Chondrocyte (in vitro differentiated cells): ENCODE measurements around the gene IER5. TPM values are rescaled to one million over a fixed set of nuclear protein-coding genes. Genes with fewer than 3 reads are reported as not detected.

ENCODE experiments used
- DNase-seq: peaks from one replicate; pipeline ENCODE4 v3.0.0; 2021; ENCODE audit warnings: mixed read lengths, low spot score
- H3K27ac Mint-ChIP-seq: one replicate; pipeline ENCODE4 v1.8.0; 2021; ENCODE audit warnings: mild to moderate bottlenecking, moderate library complexity, mixed read lengths; ENCODE audit not compliant: unreplicated experiment
- H3K27me3 Mint-ChIP-seq: 2 replicates; pipeline ENCODE4 v1.8.0; 2021; ENCODE audit warnings: low read depth, mixed read lengths
- H3K36me3 Mint-ChIP-seq: 2 replicates; pipeline ENCODE4 v1.8.0; 2021; ENCODE audit warnings: low read depth, mixed read lengths
- H3K4me1 Mint-ChIP-seq: 2 replicates; pipeline ENCODE4 v1.8.0; 2021; ENCODE audit warnings: low read depth, mild to moderate bottlenecking, mixed read lengths
- H3K4me3 Mint-ChIP-seq: one replicate; pipeline ENCODE4 v1.8.0; 2021; ENCODE audit warnings: mild to moderate bottlenecking, moderate library complexity, mixed read lengths; ENCODE audit not compliant: unreplicated experiment
- H3K9me3 Mint-ChIP-seq: 2 replicates; pipeline ENCODE4 v1.8.0; 2021; ENCODE audit warnings: low read depth, mixed read lengths
- total RNA-seq: library from RNA; stranded (reverse); gene quantifications from 3 replicates; pipeline ENCODE4 v1.2.1, GENCODE V29; 2021
- TF ChIP-seq, protein P1 (sequence below): fragments of 200-600 bp; sonication (generic); IDR thresholded peaks from 2 replicates; pipeline ENCODE4 v1.5.0; 2021; ENCODE audit warnings: antibody characterized with exemption, mild to moderate bottlenecking, moderate library complexity

The IER5 gene
- total RNA-seq, 1 donor from 2014 or later: 15.6 TPM

DNA sequence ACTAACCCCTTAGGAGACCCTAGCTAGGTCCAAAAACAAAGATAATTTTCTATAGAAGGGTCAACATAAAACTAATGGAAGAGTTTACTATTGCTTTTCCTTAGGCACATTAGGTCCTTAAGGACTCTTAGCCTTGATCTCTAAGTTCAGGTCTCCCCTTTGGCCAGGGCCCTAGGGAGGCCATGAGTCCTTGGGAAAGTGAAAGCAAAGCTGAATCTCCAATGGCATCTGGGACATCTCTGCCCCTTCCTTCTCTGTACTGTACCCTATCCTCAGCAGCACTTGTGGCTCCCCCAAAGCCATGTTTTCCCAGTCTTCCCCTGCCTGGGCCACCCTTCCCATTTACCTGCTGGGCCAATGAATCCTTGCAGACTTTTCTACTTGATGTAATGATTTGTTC is 14.3 kb downstream of the IER5 start:
- Mint-ChIP-seq H3K27ac (peak overlapping the region; percentile 60), H3K9me3 (no peaks in the 10 kb centered on the region), H3K27me3 (no peaks in the 10 kb centered on the region), H3K4me1 (peaks cover 74% of the 10 kb centered on the region), H3K36me3 (no peaks in the 10 kb centered on the region), H3K4me3 (no peak overlapping the region)
- DNase-seq: no peak
- TF ChIP-seq, protein P1, sequence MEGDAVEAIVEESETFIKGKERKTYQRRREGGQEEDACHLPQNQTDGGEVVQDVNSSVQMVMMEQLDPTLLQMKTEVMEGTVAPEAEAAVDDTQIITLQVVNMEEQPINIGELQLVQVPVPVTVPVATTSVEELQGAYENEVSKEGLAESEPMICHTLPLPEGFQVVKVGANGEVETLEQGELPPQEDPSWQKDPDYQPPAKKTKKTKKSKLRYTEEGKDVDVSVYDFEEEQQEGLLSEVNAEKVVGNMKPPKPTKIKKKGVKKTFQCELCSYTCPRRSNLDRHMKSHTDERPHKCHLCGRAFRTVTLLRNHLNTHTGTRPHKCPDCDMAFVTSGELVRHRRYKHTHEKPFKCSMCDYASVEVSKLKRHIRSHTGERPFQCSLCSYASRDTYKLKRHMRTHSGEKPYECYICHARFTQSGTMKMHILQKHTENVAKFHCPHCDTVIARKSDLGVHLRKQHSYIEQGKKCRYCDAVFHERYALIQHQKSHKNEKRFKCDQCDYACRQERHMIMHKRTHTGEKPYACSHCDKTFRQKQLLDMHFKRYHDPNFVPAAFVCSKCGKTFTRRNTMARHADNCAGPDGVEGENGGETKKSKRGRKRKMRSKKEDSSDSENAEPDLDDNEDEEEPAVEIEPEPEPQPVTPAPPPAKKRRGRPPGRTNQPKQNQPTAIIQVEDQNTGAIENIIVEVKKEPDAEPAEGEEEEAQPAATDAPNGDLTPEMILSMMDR: no peak

GRCh38 chr1:181103399-181103798 is 14.9 kb downstream of the IER5 start:
- no peak for DNase-seq
- TF ChIP-seq, protein P1: no peak
- no peaks in the 10 kb centered on the region for H3K9me3 Mint-ChIP-seq
- no peak overlapping the region for H3K4me3 Mint-ChIP-seq
- H3K36me3 Mint-ChIP-seq: no peaks in the 10 kb centered on the region
- no peaks in the 10 kb centered on the region for H3K27me3 Mint-ChIP-seq
- H3K4me1 Mint-ChIP-seq: peaks cover 69% of the 10 kb centered on the region
- peak overlapping the region; percentile 89 for H3K27ac Mint-ChIP-seq

- H3K4me3 Mint-ChIP-seq: peak overlapping the region; percentile 81
- H3K27me3 Mint-ChIP-seq: no peaks in the 10 kb centered on the region
- no peaks in the 10 kb centered on the region for H3K9me3 Mint-ChIP-seq
- peak overlapping the region; percentile 89 for H3K27ac Mint-ChIP-seq
- H3K36me3 Mint-ChIP-seq: no peaks in the 10 kb centered on the region
- H3K4me1 Mint-ChIP-seq: peaks cover 63% of the 10 kb centered on the region
- TF ChIP-seq, protein P1: no peak
- DNase-seq: no peak
These were observed 15.7 kb downstream of the IER5 start for GRCh38 chr1:181104042-181104789.

GRCh38 chr1:181104790-181105133 is 16.3 kb downstream of the IER5 start:
- Mint-ChIP-seq H3K27ac (peak overlapping the region; percentile 89), H3K27me3 (no peaks in the 10 kb centered on the region), H3K36me3 (no peaks in the 10 kb centered on the region), H3K9me3 (no peaks in the 10 kb centered on the region), H3K4me3 (peak overlapping the region; percentile 81), H3K4me1 (peaks cover 57% of the 10 kb centered on the region)
- TF ChIP-seq, protein P1: peak; percentile 60
- peak; percentile 92 for DNase-seq

DNA sequence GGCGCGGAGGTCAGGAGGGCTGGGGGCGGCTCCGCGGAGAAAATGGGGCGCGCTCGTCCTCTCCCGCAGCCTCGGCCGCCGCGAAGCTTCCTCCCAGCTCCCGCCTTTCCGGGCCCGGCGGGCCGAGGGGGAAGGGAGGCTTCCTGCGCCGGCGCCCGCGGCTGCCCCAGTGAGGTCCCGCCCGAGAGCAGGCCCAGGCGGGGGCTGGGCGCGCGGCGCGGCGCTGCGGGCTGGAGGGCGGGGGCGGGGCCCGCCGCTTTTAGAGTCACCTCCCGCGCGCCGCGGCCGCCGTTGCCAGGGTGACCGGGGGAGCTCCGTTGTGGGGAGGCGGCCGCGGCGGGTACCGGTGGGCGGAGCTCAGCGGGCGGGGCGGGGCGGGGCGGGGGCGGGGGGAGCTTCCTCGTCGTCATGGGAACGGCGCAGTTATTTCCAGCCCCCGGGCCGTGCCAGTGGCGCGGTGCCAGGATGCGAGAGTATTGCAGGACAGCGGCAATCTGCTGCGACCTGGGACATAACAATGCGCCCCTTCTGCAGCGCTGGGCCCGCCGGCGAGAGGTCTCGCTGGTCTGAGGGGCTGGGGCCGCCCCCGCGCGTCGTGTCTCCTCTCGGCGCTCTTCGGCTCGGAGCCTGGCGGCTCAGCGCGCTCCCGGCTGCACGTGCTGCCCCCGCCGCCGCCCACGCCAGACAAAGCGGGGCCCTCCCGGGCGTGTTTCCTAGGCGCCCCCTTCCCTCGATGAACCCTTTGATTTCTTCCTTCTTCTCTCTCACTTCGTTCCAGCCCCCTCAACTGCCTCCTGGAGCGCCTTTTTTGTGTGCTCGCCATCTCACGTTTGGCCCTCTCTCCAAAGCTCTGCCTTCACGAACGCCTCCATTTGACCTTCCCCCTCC is 16.9 kb downstream of the IER5 start:
- Mint-ChIP-seq H3K4me1 (peaks cover 51% of the 10 kb centered on the region), H3K9me3 (no peaks in the 10 kb centered on the region), H3K36me3 (no peaks in the 10 kb centered on the region), H3K27me3 (no peaks in the 10 kb centered on the region), H3K27ac (peak overlapping the region; percentile 89), H3K4me3 (peak overlapping the region; percentile 81)
- TF ChIP-seq, protein P1: no peak
- peak; percentile 96 for DNase-seq
